ENCODE data around the gene ABCF2. TPM values are rescaled to one million over a fixed set of nuclear protein-coding genes. Genes with fewer than 3 reads are reported as not detected.

ABCF2 gene
- total and polyA plus RNA-seq, 2 of the 13 experiments (the other 11 are each of a cell fraction or from before 2014, with no cell fraction given), result 16.3 to 42.5 TPM

GRCh38 chr7:151232091-151232916, 5.3 kb upstream of the ABCF2 start, which contains the start of gene CHPF2 (continued):
- TF ChIP-seq HMGA1 (CRISPR knock-in tag; conservative IDR thresholded peaks at IDR 0.05) (no peak), REXO4 (CRISPR knock-in tag; IDR thresholded peaks at IDR 0.05; ENCODE audit: borderline replicate concordance) (no peak), USF2 (IDR thresholded peaks at IDR 0.05; ENCODE audit: low read depth, low read length) (no peak), USF2 (CRISPR knock-in tag; IDR thresholded peaks at IDR 0.05; ENCODE audit: borderline replicate concordance) (no peak; the same call in 1 of the 2 replicates), TAF1 (CRISPR knock-in tag; IDR thresholded peaks at IDR 0.05) (peak; percentile 82), SMC3 (IDR thresholded peaks at IDR 0.05; ENCODE audit: low read length) (no peak), CREB1 (IDR thresholded peaks at IDR 0.05) (no peak), CREB1 (CRISPR knock-in tag; IDR thresholded peaks at IDR 0.05) (no peak), ZNF3 (CRISPR knock-in tag; IDR thresholded peaks at IDR 0.05) (no peak), DR1 (CRISPR knock-in tag; IDR thresholded peaks at IDR 0.05) (0 out of 2 replicates have a peak, but pooled peaks have one; percentile 37), U2AF2 (IDR thresholded peaks at IDR 0.05; ENCODE audit: low read depth, low read length) (no peak), HBP1 (CRISPR knock-in tag; IDR thresholded peaks at IDR 0.05; ENCODE audit: low read depth) (no peak), MTF1 (CRISPR knock-in tag; IDR thresholded peaks at IDR 0.05) (no peak), GMEB1 (CRISPR knock-in tag; IDR thresholded peaks at IDR 0.05; ENCODE audit: borderline replicate concordance) (0 out of 2 replicates have a peak, but pooled peaks have one; percentile 39), ZNF468 (CRISPR knock-in tag; IDR thresholded peaks at IDR 0.05) (no peak), PPARG (CRISPR knock-in tag; conservative IDR thresholded peaks at IDR 0.05) (no peak), ARID5B (CRISPR knock-in tag; IDR thresholded peaks at IDR 0.05) (peak; percentile 34), TP53 (CRISPR knock-in tag; conservative IDR thresholded peaks at IDR 0.05) (no peak), PLSCR1 (CRISPR knock-in tag; IDR thresholded peaks at IDR 0.05; ENCODE audit: borderline replicate concordance) (no peak), HNRNPLL (IDR thresholded peaks at IDR 0.05; ENCODE audit: low read depth, low read length, poor library complexity, severe bottlenecking) (peak; percentile 64)
